ENCODE results near the gene NOMO2.
A peak's percentile ranks its signal among the peaks of the same experiment; 100 is the strongest.
"Not testable (repeated sequence)": the region's sequence is repeated elsewhere in the genome, so short reads cannot be mapped to it uniquely, and the experiment has no call there.

The NOMO2 gene

DNA sequence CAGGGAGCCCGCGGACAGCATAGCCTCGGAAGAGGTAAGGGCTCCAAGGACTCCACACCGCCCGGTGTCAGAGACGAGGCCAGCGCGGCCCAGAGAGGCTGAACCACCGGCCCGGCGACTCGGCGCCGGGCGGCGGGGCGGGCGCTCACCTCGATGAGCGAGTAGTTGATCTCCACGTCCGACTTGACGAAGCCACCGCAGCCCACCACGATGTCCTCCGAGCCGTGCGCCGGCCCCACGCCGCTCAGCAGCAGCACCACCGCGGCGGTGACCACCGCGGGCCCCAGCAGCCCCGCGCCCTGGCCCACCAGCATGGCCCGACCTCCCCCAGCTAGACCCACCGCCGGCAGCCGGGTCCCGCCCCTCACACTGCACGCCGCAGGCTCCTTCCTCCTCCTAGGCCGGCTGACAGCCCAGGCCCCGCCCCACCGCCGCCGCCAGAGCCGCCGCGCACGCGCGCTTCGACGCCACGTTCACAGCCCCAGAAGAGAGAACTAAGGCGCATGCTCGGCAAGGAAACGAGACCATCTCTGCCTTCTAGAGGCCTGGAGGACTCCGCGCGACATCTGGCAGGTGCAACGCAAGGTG lies at the start of gene NOMO2:
Gene NOMO2, minus strand, starts transcription at position 371 of the 588 bp plus-strand sequence. Its CDS starts 57 bp downstream, at position 314.
- peak; percentile 79 to 86 (median 86) for DNase-seq (ENCODE audit: low read depth in 3 of 3)

- DNase-seq (ENCODE audit: low read depth in 3 of 3), result not testable (repeated sequence)
Observed at GRCh38 chr16:18610147-18610803, 48.4 kb upstream of the NOMO2 start.

GRCh38 chr16:18608271-18608670 lies 46.4 kb upstream of the NOMO2 start:
- DNase-seq (ENCODE audit: low read depth in 3 of 3), result not testable (repeated sequence)

- DNase-seq (ENCODE audit: low read depth in 3 of 3), result not testable (repeated sequence)
Observed at GRCh38 chr16:18603572-18604246, 41.8 kb upstream of the NOMO2 start.

DNA sequence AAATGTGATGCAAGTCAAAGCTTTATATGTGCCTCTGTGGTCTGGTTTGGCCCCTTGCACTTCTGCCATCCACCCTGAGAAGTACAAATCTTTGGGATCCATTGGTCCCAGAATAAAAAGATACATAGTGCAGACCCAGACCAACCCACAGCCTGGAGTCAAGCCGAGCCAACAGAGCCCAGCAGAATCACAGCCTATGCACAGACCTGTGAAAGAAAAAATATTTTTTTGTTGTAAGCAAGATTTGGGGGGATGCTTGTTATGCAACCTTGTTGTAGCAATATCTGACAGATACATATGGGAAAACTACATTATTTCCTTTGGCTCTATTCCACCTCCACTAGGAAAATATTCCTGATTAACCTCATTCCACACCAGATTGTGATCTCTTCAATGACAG lies 36.7 kb upstream of the NOMO2 start:
- not testable (repeated sequence) for DNase-seq (ENCODE audit: low read depth in 3 of 3)

- DNase-seq (ENCODE audit: low read depth in 3 of 3), result not testable (repeated sequence)
Observed at GRCh38 chr16:18597734-18598133, 35.8 kb upstream of the NOMO2 start.

GRCh38 chr16:18597319-18597718 lies 35.4 kb upstream of the NOMO2 start:
- not testable (repeated sequence) for DNase-seq (ENCODE audit: low read depth in 3 of 3)

- not testable (repeated sequence) for DNase-seq (ENCODE audit: low read depth in 3 of 3)
Observed at GRCh38 chr16:18595796-18596195, 33.9 kb upstream of the NOMO2 start.

DNA sequence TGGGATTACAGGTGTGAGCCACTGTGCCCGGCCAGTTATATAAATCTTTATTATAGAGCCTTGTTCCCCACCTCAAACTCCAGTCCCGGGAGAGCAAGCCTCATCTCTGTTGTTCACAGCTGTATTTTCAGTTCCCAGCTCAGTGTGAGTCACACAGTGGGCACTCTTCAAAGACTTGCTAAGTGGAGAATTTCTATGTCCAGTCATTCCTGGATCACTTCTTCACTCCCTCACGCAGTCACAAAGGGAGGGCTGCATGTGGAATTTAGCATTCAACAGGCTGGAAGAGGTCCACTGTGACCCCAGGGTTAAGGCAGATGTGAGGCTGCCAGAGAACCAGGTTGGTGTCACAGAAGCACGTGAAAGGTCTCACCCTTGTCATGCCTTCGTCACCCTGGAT lies 33.0 kb upstream of the NOMO2 start:
- DNase-seq (ENCODE audit: low read depth in 3 of 3), result not testable (repeated sequence)

GRCh38 chr16:18593904-18594303 lies 32.0 kb upstream of the NOMO2 start:
- not testable (repeated sequence) for DNase-seq (ENCODE audit: low read depth in 3 of 3)

- DNase-seq (ENCODE audit: low read depth in 3 of 3), result not testable (repeated sequence)
Observed at GRCh38 chr16:18592982-18593381, 31.1 kb upstream of the NOMO2 start.

DNA sequence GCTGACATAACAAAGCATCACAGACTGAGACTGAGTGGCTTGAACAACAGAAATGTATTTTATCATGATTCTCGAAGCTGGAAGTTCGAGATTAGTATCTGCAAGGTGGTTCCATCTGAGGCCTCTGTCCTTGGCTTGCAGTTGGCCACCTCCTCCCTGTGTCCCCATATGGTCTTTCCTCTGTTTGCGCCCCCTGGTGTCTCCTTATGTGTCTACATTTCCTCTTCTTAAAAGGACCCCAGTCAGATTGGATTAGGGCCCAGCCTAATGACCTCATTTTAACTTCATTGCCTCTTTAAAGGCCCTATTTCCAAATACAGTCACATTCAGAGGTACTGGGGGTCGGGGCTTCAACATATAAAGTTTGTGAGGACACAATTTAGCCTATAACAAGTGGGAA lies 30.0 kb upstream of the NOMO2 start:
- not testable (repeated sequence) for DNase-seq (ENCODE audit: low read depth in 3 of 3)

DNA sequence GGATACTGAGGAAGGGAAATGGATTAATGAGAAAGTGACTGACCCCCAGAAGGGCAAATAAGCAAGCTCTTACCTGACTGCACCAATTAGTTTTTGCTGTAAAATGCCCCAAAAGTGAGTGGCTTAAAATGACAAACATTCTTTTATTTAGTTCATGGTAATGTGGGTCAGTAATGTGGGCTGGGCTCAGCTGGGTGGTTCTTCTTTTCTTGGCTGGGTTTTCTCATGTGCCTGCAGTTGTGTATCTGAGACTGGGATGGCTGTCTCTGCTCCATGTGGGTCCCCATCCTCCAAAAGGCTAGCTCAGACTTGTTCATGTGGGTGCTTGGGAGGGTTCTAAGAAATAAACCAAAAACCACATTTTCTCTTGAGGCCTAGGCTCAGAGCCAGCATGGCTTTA lies 29.5 kb upstream of the NOMO2 start:
- DNase-seq (ENCODE audit: low read depth in 3 of 3), result not testable (repeated sequence)

GRCh38 chr16:18589806-18590205 lies 27.9 kb upstream of the NOMO2 start:
- DNase-seq (ENCODE audit: low read depth in 3 of 3), result not testable (repeated sequence)

DNA sequence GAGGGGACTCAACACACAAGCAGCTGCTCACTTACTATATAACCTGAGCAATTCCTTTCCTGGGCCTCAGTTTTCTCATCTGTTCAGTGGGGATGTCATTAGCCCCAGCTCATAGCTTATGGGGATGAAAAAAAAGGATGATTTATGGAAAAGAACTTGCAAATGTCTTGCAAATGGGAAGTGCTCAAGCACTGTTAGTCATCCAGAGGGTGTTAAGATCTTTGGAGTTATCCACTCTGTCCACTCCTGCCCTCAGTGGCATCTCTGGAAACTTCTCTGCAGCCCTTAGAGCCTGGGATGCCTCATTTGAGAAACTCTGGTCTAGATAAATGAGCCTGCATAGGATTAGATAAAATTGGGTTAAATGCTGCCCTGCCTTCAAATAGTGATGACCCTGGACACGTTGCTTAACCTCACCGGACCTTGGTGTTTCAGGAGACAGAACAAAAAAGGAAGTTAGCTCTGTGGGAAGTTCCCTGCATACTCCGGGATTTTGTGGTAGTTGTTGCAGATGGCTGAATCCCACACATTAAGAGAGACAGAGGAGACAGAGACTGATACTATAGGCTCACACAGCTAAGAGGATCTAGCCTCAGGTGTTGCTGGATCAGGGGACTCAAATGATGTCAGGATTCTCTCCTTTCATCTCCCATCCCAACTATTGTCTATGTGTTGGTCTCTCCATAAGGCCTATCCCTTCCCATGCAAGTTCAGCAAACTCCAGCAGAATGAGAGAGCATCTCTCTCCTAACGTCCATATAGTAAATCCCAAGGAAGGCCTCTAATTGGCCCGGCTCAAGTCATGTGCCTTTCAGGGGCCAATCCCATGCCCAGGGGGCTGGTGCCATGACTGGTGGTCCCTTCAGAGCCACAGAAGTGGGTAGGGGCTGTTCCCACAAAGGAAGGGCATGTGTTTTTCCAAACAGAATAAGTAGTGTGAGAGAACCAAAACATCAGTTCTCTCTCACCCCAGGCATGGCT lies 25.0 kb upstream of the NOMO2 start:
- DNase-seq (ENCODE audit: low read depth in 3 of 3), result not testable (repeated sequence)

- DNase-seq (ENCODE audit: low read depth in 3 of 3), result not testable (repeated sequence)
Observed at GRCh38 chr16:18585789-18586188, 23.9 kb upstream of the NOMO2 start.

- no peak for DNase-seq (ENCODE audit: low read depth in 3 of 3)
Observed at GRCh38 chr16:18582902-18583301, 21.0 kb upstream of the NOMO2 start.

- DNase-seq (ENCODE audit: low read depth in 3 of 3), result not testable (repeated sequence)
Observed at GRCh38 chr16:18580396-18580795, 18.5 kb upstream of the NOMO2 start.

DNA sequence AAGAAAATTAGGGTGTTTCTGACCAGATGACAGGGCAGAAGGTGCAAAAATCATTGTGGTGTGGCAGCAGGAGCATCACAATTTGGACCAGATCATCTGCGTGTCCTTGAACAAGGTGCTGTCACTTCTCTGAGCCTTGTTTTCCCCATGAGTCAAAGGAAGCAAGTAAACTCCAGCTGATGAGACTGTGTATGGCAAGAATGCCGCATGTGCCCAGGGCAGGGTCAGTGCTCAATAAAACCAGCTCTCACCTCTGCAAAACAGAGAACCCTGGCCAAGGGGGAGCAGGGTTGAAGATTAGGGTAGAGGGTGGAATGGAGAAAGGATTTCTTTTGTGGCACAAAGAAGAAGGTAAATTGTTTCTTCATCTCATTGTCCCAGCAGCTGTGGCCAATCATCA lies 17.4 kb upstream of the NOMO2 start:
- DNase-seq (ENCODE audit: low read depth in 3 of 3), result not testable (repeated sequence)

GRCh38 chr16:18577942-18578341 lies 16.0 kb upstream of the NOMO2 start:
- not testable (repeated sequence) for DNase-seq (ENCODE audit: low read depth in 3 of 3)

DNA sequence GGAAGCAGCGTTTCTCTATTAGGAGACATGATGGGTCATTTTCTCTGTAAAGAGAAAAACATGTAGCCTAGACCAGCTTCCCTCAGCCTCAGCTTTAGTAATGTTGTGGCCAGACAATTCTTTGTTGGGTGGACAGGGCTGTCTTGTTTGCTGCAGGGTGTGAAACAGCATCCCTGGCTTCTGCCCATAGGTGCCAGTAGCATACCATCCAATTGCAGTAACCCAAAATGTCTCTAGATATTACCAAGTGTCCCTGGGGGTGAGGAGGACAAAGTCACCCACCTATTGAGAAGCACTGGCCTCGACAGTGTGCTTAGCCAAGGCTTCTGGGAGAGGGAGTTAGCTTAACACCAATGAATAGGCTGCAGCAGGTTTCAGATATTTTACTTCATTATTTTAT lies 14.0 kb upstream of the NOMO2 start:
- DNase-seq (ENCODE audit: low read depth in 3 of 3), result not testable (repeated sequence)
